B cell (primary cell): ENCODE measurements around the gene TREM1. TPM values are rescaled to one million over a fixed set of nuclear protein-coding genes. Genes with fewer than 3 reads are reported as not detected.

ENCODE experiments used
- ATAC-seq: fragments of 200-7000 bp; cut with Tn5 transposase; one replicate; pipeline ENCODE4 v1.10.0; 2021; ENCODE audit warnings: low read depth, mild to moderate bottlenecking, moderate number of reproducible peaks, moderate library complexity
- CTCF ChIA-PET: fragments of 350-600 bp; sonication (Branson Sonifier 250); formaldehyde crosslinking; loops from one replicate; lab custom pipeline; 2021; ENCODE audit warnings: antibody characterized with exemption, inconsistent platforms; lab: Charles Lee
- POLR2A ChIA-PET: fragments of 350-600 bp; sonication (Branson Sonifier 250); formaldehyde crosslinking; loops from one replicate; lab custom pipeline; 2021; ENCODE audit warnings: antibody characterized with exemption; lab: Charles Lee
- DNase-seq: peaks from one replicate; pipeline ENCODE4 v3.0.0; 2013
- H2AFZ ChIP-seq: 2 replicates; pipeline ENCODE4 v1.6.1; 2012; ENCODE audit warnings: mild to moderate bottlenecking, low read depth, low read length; ENCODE audit not compliant: insufficient read depth, poor library complexity, severe bottlenecking
- H3K27ac ChIP-seq, 2 donors: 1 replicate in 1 of 2; 2 replicates in 1 of 2; pipeline ENCODE4 v1.5.1; 2012 to 2013; ENCODE audit warnings: low read length in 2 of 2, mild to moderate bottlenecking in 2 of 2, moderate library complexity in 1 of 2
- H3K27me3 ChIP-seq, 4 experiments: fragments of 200-600 bp in 1 of 4; sonication (generic) in 1 of 4; replicated peaks in 1 of 4; 1 replicate in 2 of 4; 2 replicates in 2 of 4; pipeline versions ENCODE4 v1.6.1 to v1.7.0; 2013 to 2016; ENCODE audit warnings: low read length in 3 of 4, mild to moderate bottlenecking in 2 of 4, mixed read lengths in 1 of 4, moderate library complexity in 1 of 4; ENCODE audit not compliant: insufficient read depth in 4 of 4, control insufficient read depth in 3 of 4; ENCODE audit errors: control extremely low read depth in 1 of 4
- H3K36me3 ChIP-seq, 2 experiments: replicated peaks in 1 of 2; 1 replicate in 1 of 2; 2 replicates in 1 of 2; pipeline versions ENCODE4 v1.6.1 to v1.7.1; 2013; ENCODE audit warnings: low read length in 1 of 2; ENCODE audit not compliant: insufficient read depth in 2 of 2, control insufficient read depth in 1 of 2; ENCODE audit errors: control extremely low read depth in 1 of 2, extremely low read depth in 1 of 2
- H3K4me1 ChIP-seq, 2 donors: fragments of 200-600 bp in 1 of 2; sonication (generic) in 1 of 2; 1 replicate in 1 of 2; 2 replicates in 1 of 2; pipeline versions ENCODE4 v1.5.1 to v1.6.1; 2013 to 2017; ENCODE audit warnings: low read length in 2 of 2; ENCODE audit not compliant: control insufficient read depth in 2 of 2, insufficient read depth in 2 of 2
- H3K4me2 ChIP-seq: replicated peaks from 2 replicates; pipeline ENCODE3; 2012; ENCODE audit warnings: mild to moderate bottlenecking, low read depth, low read length; ENCODE audit not compliant: poor library complexity, severe bottlenecking
- H3K4me3 ChIP-seq, 5 experiments: fragments of 200-600 bp in 1 of 5; sonication (generic) in 1 of 5; 1 replicate in 3 of 5; 2 replicates in 2 of 5; pipeline versions ENCODE4 v1.5.1 to v1.7.0; 2011 to 2016; ENCODE audit warnings: low read length in 4 of 5, mild to moderate bottlenecking in 4 of 5, low read depth in 2 of 5, control low read depth in 1 of 5, moderate library complexity in 1 of 5; ENCODE audit not compliant: insufficient read depth in 1 of 5; ENCODE audit errors: control extremely low read depth in 1 of 5, extremely low read depth in 1 of 5
- H3K79me2 ChIP-seq: fragments of 200-600 bp; sonication (generic); one replicate; pipeline ENCODE4 v1.6.0; 2016; ENCODE audit warnings: low read length; ENCODE audit not compliant: control insufficient read depth, insufficient read depth
- H3K9ac ChIP-seq: fragments of 200-600 bp; sonication (generic); 2 replicates; pipeline ENCODE4 v1.6.1; 2017; ENCODE audit warnings: mild to moderate bottlenecking, low read length, moderate library complexity
- H3K9me3 ChIP-seq, 3 donors: one replicate each; pipeline versions ENCODE4 v1.6.1 to v1.7.1; 2013; ENCODE audit warnings: low read length in 2 of 3; ENCODE audit not compliant: control insufficient read depth in 2 of 3, insufficient read depth in 1 of 3; ENCODE audit errors: control extremely low read depth in 1 of 3
- H4K20me1 ChIP-seq: 2 replicates; pipeline ENCODE4 v1.6.0; 2012; ENCODE audit warnings: mild to moderate bottlenecking, low read length; ENCODE audit not compliant: insufficient read depth, control insufficient read depth, poor library complexity, severe bottlenecking
- H3K27ac Mint-ChIP-seq: one replicate; pipeline ENCODE4 v1.8.0; 2021; ENCODE audit warnings: mixed read lengths
- H3K27me3 Mint-ChIP-seq: one replicate; pipeline ENCODE4 v1.8.0; 2021; ENCODE audit warnings: mixed read lengths
- H3K4me1 Mint-ChIP-seq: one replicate; pipeline ENCODE4 v1.8.0; 2021; ENCODE audit warnings: mixed read lengths
- H3K4me3 Mint-ChIP-seq: one replicate; pipeline ENCODE4 v1.8.0; 2021; ENCODE audit warnings: mixed read lengths
- H3K9me3 Mint-ChIP-seq: one replicate; pipeline ENCODE4 v1.8.0; 2022; ENCODE audit warnings: mixed read lengths; ENCODE audit not compliant: insufficient read depth
- CTCF ChIP-seq: fragments of 200-600 bp; IDR thresholded peaks from one replicate; pipeline ENCODE4 v1.8.0; 2022; ENCODE audit warnings: antibody characterized with exemption, mild to moderate bottlenecking
- EZH2 ChIP-seq: IDR thresholded peaks from 2 replicates; pipeline ENCODE4 v1.6.1; 2012; ENCODE audit warnings: borderline replicate concordance, low read depth, mild to moderate bottlenecking, moderate library complexity, low read length; ENCODE audit not compliant: insufficient read depth, poor library complexity, severe bottlenecking
- WGBS: methylation state at CpG from one replicate; pipeline ENCODE4 v1.1.5; 2013; ENCODE audit warnings: missing lambda C conversion rate; ENCODE audit not compliant: insufficient coverage; 5-methylcytosine and 5-hydroxymethylcytosine counted together
- intact Hi-C: fragments of 100-400 bp; cut with micrococcal nuclease; formaldehyde crosslinking; loops from one replicate; pipeline ENCODE4 v1.10.0; 2022
- polyA plus RNA-seq: library from polyadenylated mRNA; depleted of rRNA; stranded (reverse); fragments of >200 nt; gene quantifications from 2 replicates; pipeline ENCODE4 v1.2.3, GENCODE V29; 2012
- total RNA-seq, 2 donors: library from RNA; stranded (reverse); fragments of 120-200 nt in 1 of 2; gene quantifications; 1 replicate in 1 of 2; 2 replicates in 1 of 2; pipeline versions ENCODE4 v1.2.3 to v1.2.4, GENCODE V29; 2013 to 2022

The TREM1 gene
- total and polyA plus RNA-seq, 2 donors (not counting 1 experiment from before 2014, with no cell fraction given), result 1.9 TPM; not detected in 1

GRCh38 chr6:41288030-41288753 is 1.7 kb upstream of the TREM1 start:
- TF ChIP-seq EZH2 (no peak), CTCF (no peak)
- 80% methylated on average over 1 of the region's 6 CpGs for WGBS
- Histone ChIP-seq H3K9ac (no peak overlapping the region), H3K36me3 (no peaks in the 10 kb centered on the region), H2AFZ (no peak overlapping the region), H3K9me3 (no peaks in the 10 kb centered on the region), H4K20me1 (no peaks in the 10 kb centered on the region), H3K79me2 (no peaks in the 10 kb centered on the region), H3K27me3 (peaks cover 0 to 2% (median 0%) of the 10 kb centered on the region in 4 experiments), H3K4me3 (no peak overlapping the region), H3K27ac (no peak overlapping the region), H3K4me2 (no peak overlapping the region), H3K4me1 (no peaks in the 10 kb centered on the region)
- peak; percentile 31 for DNase-seq
- Mint-ChIP-seq H3K4me1 (peaks cover 6% of the 10 kb centered on the region), H3K9me3 (no peaks in the 10 kb centered on the region), H3K27me3 (peaks cover 9% of the 10 kb centered on the region), H3K4me3 (no peak overlapping the region), H3K27ac (peak overlapping the region; percentile 2)
- CTCF ChIA-PET, result interaction anchor here (1.1 to 1.3 kb wide), 3 partner anchors 10 to 86 kb away, joined by 3 to 10 read pairs (median 3); no protein-coding TSS in a partner anchor
- POLR2A ChIA-PET, result no interaction called here
- no peak for ATAC-seq
- intact Hi-C loops, result no loop called here

- DNase-seq (no peak), ATAC-seq (no peak)
- no peak for TF ChIP-seq CTCF
- no peak for TF ChIP-seq EZH2
- H3K4me2 ChIP-seq, result no peak overlapping the region
- H3K4me1 Mint-ChIP-seq, result peaks cover 6% of the 10 kb centered on the region
- H3K36me3 ChIP-seq, result no peaks in the 10 kb centered on the region
- H3K4me3 Mint-ChIP-seq, result no peak overlapping the region
- peak overlapping the region in 1 of 5 experiments; percentile 28 for H3K4me3 ChIP-seq
- ChIA-PET CTCF (no interaction called here), POLR2A (no interaction called here)
- H2AFZ ChIP-seq, result no peak overlapping the region
- no peaks in the 10 kb centered on the region for H4K20me1 ChIP-seq
- intact Hi-C loops, result no loop called here
- no peaks in the 10 kb centered on the region for H3K9me3 Mint-ChIP-seq
- H3K9ac ChIP-seq, result no peak overlapping the region
- H3K79me2 ChIP-seq, result no peaks in the 10 kb centered on the region
- no peak overlapping the region for H3K27ac ChIP-seq
- H3K4me1 ChIP-seq, result no peaks in the 10 kb centered on the region
- H3K27ac Mint-ChIP-seq, result no peak overlapping the region
- 83% methylated on average over 1 of the region's 1 CpG for WGBS
- peaks cover 11% of the 10 kb centered on the region for H3K27me3 Mint-ChIP-seq
- H3K9me3 ChIP-seq, result no peaks in the 10 kb centered on the region
- H3K27me3 ChIP-seq, result peaks cover 0 to 2% (median 0%) of the 10 kb centered on the region in 4 experiments
Observed at GRCh38 chr6:41284726-41285125, 1.8 kb downstream of the TREM1 start.
